GM18498 (cell line): Measurements from ENCODE around the gene SELENOM.
"Not testable (repeated sequence)": the region's sequence is repeated elsewhere in the genome, so short reads cannot be mapped to it uniquely, and the experiment has no call there.

Experiments
- ATAC-seq: cut with Tn5 transposase; IDR thresholded peaks from one replicate; pipeline ENCODE4 v1.9.1; 2021; ENCODE audit warnings: mild to moderate bottlenecking, moderate library complexity; ENCODE audit not compliant: unreplicated experiment

SELENOM gene

GRCh38 chr22:31080848-31081649 lies 26.3 kb downstream of the SELENOM start, which contains the start of gene SMTN:
Gene SMTN (plus strand): TSS chr22:31081318. CDS start chr22:31083259, 1,941 bp downstream.
- peak; percentile 66 for ATAC-seq

- no peak for ATAC-seq
Observed at GRCh38 chr22:31080164-31080847, 27.1 kb downstream of the SELENOM start.

- no peak for ATAC-seq
Observed at GRCh38 chr22:31079095-31079642, 28.2 kb downstream of the SELENOM start.

GRCh38 chr22:31078389-31078788 lies 29.0 kb downstream of the SELENOM start:
- not testable (repeated sequence) for ATAC-seq

- ATAC-seq = no peak
Observed at GRCh38 chr22:31077681-31078080, 29.7 kb downstream of the SELENOM start.

- no peak for ATAC-seq
Observed at GRCh38 chr22:31075961-31076360, 31.4 kb downstream of the SELENOM start.

GRCh38 chr22:31073545-31074145 lies 33.7 kb downstream of the SELENOM start:
- not testable (repeated sequence) for ATAC-seq

- ATAC-seq = not testable (repeated sequence)
Observed at GRCh38 chr22:31073125-31073524, 34.2 kb downstream of the SELENOM start.

DNA sequence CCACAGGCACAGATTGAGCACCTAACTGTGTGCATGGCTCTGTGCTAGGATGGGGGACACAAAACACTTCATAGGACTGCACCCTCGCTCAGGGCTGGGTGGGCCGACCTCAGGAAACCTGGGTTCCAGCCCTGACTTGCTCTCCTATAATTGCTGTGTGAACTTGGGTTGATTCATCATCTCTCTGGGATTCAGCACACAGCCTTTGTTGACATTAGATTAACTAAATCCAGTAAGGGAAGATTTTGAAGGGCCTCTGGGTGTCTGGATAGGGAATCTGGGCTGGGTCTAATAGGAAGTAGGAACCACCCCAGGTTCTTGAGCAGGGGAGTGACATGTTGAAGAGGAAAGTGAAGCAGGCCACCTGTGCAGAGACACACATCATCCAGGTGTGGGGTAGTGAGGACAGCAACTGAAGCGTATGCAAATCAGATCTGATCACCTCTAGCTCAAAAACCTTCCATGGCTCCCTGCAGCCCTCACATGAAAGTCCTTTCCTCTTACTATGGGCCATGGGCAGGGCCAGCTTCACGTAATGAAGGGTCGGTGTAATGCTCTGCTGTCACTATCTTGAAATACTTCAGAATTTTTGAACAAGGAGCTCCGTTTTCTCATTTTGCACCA lies 37.6 kb downstream of the SELENOM start:
- not testable (repeated sequence) for ATAC-seq

DNA sequence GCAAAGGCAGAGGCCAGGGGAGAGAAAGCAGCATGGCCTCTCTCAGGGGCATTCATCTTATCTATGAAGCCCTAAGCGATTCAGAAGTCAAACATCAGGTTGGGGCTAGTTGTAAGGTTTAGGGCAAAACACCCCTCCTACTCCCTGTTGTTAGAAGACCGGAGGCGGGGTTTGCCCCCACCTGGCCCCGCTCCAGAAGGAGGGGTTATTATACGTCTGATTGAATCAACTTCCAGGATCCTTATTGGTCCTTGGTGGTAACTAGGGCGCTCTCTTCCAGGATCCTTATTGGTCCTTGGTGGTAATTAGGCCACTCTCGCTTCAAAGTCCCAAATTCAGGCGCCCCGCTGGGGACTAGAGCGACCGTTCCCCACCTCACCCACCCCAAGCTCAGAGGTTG lies 38.4 kb downstream of the SELENOM start:
- no peak for ATAC-seq

- ATAC-seq = no peak
Observed at GRCh38 chr22:31064369-31064768, 43.0 kb downstream of the SELENOM start.

DNA sequence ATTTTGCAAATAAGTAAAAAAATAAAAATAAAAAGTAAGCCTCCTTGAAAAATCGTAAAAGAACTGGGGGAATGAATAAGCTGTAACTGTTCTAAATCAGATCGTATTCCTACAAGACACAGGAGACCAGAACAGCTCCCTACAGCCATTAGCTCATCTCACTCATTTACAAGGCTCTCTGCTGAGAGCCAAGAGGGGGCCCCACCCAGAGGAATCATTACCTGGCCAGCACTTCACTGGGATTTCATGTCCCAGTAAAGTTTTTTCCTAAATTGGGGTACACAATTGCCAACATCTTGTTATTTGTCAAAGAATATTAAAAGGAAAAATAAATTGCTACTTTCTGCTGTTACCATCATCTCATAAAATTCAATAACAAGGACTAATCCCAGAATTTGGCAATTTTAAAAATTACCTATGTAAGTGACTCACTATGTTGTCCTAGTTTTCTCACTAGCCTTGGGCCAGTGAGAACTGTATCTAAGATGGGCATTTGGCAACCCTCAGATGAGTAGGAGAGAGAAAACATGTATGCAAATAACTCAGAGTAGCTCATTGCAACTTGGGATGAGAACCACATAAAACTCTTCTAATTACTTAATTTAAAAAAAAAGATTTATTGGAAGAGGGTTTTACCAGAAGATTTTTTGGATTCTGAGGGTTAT lies 44.7 kb downstream of the SELENOM start:
- no peak for ATAC-seq

- not testable (repeated sequence) for ATAC-seq
Observed at GRCh38 chr22:31059663-31060062, 47.7 kb downstream of the SELENOM start.

- no peak for ATAC-seq
Observed at GRCh38 chr22:31056986-31057599, 50.3 kb downstream of the SELENOM start.

DNA sequence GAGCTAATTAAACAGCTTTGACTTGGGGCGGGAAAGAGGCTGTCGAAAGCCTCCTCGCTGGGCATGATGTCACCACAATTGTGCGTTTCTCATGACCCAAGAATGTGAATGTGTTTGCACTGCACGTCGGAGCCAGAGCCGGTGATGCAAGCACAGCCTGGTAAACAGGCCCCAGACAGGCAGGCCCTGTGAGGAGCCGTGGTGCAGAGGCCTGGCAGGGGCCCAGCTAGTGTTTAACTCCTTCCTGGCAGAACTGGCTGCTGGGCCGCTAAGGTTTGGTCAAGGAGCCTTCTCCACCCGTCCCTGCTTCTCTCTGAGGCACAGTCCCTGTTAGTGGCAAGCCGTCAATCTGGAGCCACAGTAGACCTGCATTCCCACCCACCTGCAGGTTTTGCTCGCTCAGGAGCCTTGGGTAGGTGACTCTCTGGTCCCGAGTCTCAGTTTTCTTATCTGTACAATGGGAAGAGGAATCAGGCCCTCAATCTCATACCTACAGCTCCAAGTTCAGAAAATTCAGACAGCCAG lies 51.7 kb downstream of the SELENOM start:
- no peak for ATAC-seq

DNA sequence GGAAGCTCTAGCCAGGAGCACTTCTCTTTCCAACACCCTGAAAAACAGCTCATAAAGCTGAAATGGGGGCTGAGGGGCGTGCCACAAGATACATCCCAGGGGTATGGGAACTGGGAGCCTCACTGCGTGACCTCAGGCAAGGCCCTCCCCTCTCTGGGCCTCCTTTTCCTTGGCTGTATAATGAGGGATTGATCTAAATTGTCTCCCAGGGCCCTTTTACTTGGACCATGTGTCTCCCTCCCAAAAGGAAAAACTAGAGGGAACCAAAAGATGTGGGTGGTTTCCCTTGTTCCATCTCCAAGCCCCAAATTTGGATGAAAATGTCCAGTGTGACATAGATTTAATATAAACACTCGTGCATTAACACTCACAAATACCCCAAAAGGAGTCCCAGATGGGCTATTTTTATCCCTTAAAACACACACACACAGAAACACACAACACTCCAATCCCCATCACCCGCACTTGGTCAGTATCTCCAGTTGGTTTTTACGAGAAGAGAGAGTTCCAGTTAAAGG lies 52.2 kb downstream of the SELENOM start:
- no peak for ATAC-seq
